ENCODE measurements around the gene CISTR. TPM values are rescaled to one million over a fixed set of nuclear protein-coding genes. Genes with fewer than 3 reads are reported as not detected.

CISTR gene
- total RNA-seq, 1 donor from 2014 or later: not detected

GRCh38 chr12:53748072-53748840 is 3.5 kb downstream of the CISTR start:
- H3K4me1 ChIP-seq: peaks cover 28% of the 10 kb centered on the region
- H3K27ac ChIP-seq: no peak overlapping the region
- H3K4me3 ChIP-seq: no peak overlapping the region
- no peaks in the 10 kb centered on the region for H3K36me3 ChIP-seq
- intact Hi-C loops (cut with DNase I): loop anchor here (5.0 kb wide), 1 partner anchor 46 kb away; no protein-coding TSS in a partner anchor
- no peak for ATAC-seq
- TF ChIP-seq CTCF (IDR thresholded peaks at IDR 0.05): no peak
- no peak for DNase-seq
- H3K9me3 ChIP-seq: no peaks in the 10 kb centered on the region
- H3K27me3 ChIP-seq (ENCODE audit: low read depth): peaks cover 72% of the 10 kb centered on the region

DNA sequence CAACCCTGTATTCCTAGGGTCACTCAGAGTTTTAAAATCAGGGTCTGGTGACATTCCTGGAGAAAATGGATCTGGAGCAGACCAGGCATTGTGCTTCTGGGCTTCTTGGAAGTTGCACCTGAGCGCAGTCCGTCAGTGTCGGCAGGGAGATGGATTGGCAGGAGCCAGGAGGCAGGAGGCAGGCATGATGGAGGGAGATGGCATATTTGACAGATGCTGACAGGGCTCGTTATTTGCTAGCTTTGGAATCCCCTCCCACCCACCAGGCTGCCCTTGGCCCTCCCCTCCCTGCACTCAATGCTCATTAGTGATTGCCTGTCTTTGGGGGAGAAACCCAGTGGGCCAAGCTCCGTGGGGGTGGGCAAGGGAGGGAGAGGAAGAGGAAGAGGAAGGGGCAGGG is 4.7 kb downstream of the CISTR start:
- DNase-seq (no peak), ATAC-seq (no peak)
- Histone ChIP-seq H3K27ac (no peak overlapping the region), H3K27me3 (ENCODE audit: low read depth) (peaks cover 81% of the 10 kb centered on the region), H3K9me3 (no peaks in the 10 kb centered on the region), H3K4me1 (peaks cover 28% of the 10 kb centered on the region), H3K4me3 (no peak overlapping the region), H3K36me3 (no peaks in the 10 kb centered on the region)
- intact Hi-C loops (cut with DNase I): loop anchor here (5.0 kb wide), 1 partner anchor 45 kb away; no protein-coding TSS in a partner anchor
- TF ChIP-seq CTCF (IDR thresholded peaks at IDR 0.05): no peak

DNA sequence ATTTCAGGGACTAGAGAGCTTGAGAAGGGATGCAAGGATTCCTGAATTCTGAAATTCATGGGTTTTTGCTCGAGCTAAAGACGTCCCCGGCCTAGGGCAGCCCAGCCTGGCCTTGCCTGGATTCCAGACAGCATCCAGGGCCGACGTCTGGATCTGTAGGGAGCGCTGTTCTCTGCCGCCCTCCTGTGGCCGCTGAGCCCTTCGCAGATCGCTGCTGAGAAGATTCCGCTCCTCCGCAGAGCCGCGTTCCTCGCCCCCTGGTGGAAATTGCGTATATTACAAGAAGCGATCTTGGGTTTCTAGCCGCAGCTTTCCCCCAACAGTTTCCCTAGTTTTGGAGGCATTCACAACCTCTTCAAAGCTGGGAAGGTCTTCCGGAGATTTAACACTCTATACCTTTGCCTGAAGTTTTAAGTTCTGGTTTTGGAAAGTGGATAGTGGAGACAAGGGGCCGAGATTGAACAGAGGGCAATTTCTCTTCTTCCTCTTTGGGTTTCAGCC is 5.1 kb downstream of the CISTR start:
- peak; percentile 88 to 93 for ATAC-seq
- Histone ChIP-seq H3K27me3 (ENCODE audit: low read depth) (peaks cover 81% of the 10 kb centered on the region), H3K36me3 (no peaks in the 10 kb centered on the region), H3K9me3 (no peaks in the 10 kb centered on the region), H3K4me1 (peaks cover 24% of the 10 kb centered on the region), H3K27ac (no peak overlapping the region), H3K4me3 (no peak overlapping the region)
- peak; percentile 94 for DNase-seq
- TF ChIP-seq CTCF (IDR thresholded peaks at IDR 0.05): peak; percentile 100
- intact Hi-C loops (cut with DNase I): loop anchor here (5.0 kb wide), 1 partner anchor 44 kb away; no protein-coding TSS in a partner anchor

- Histone ChIP-seq H3K4me3 (no peak overlapping the region), H3K4me1 (peaks cover 12% of the 10 kb centered on the region), H3K36me3 (no peaks in the 10 kb centered on the region), H3K27ac (no peak overlapping the region), H3K9me3 (no peaks in the 10 kb centered on the region), H3K27me3 (ENCODE audit: low read depth) (peaks cover 80% of the 10 kb centered on the region)
- ATAC-seq: no peak
- DNase-seq: no peak
- no peak for TF ChIP-seq CTCF (IDR thresholded peaks at IDR 0.05)
- intact Hi-C loops (cut with DNase I): loop anchor here (5.0 kb wide), 1 partner anchor 42 kb away; no protein-coding TSS in a partner anchor
These were observed 7.0 kb downstream of the CISTR start for GRCh38 chr12:53744751-53745150.

DNA sequence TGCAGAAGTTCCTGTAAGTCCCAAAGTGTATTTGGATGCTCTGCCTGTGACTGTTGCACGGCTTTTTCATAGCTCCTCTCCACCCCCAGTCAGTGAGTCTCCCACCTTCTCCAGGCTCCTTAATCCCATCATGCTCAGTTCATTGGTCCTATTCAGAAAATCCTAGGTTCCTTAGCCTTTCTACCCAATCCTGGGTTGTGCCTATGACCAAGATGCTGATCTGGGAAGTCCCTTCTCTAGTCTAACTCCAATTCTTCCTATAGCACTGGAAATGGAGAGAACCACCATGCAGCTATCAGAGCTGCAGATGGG is 7.7 kb downstream of the CISTR start:
- peaks cover 19% of the 10 kb centered on the region for H3K4me1 ChIP-seq
- H3K36me3 ChIP-seq: no peaks in the 10 kb centered on the region
- no peak for TF ChIP-seq CTCF (IDR thresholded peaks at IDR 0.05)
- no peak overlapping the region for H3K27ac ChIP-seq
- no peak for ATAC-seq
- H3K9me3 ChIP-seq: no peaks in the 10 kb centered on the region
- H3K27me3 ChIP-seq (ENCODE audit: low read depth): peaks cover 81% of the 10 kb centered on the region
- intact Hi-C loops (cut with DNase I): no loop called here
- H3K4me3 ChIP-seq: no peak overlapping the region
- no peak for DNase-seq
